Breast epithelium (tissue), 4 donors: ENCODE measurements around the gene PCK2. TPM values are rescaled to one million over a fixed set of nuclear protein-coding genes. Genes with fewer than 3 reads are reported as not detected.

Experiments used
- DNase-seq, 2 donors: peaks; one replicate each; pipeline ENCODE4 v3.0.0-alpha.2; 2019; ENCODE audit warnings: low spot score in 2 of 2
- H3K27ac ChIP-seq, 2 donors: fragments of 200-600 bp; sonication (generic) in 1 of 2; one replicate each; pipeline ENCODE4 v1.5.1; 2016 to 2019; ENCODE audit warnings: mild to moderate bottlenecking in 1 of 2
- H3K27me3 ChIP-seq, 2 donors: fragments of 200-600 bp; sonication (generic) in 1 of 2; one replicate each; pipeline versions ENCODE4 v1.5.1 to v1.6.0; 2017 to 2019; ENCODE audit warnings: control low read depth in 1 of 2, mild to moderate bottlenecking in 1 of 2
- H3K36me3 ChIP-seq: fragments of 200-600 bp; one replicate; pipeline ENCODE4 v1.5.1; 2019
- H3K4me1 ChIP-seq, 2 donors: fragments of 200-600 bp; sonication (generic); one replicate each; pipeline ENCODE4 v1.5.1; 2016 to 2019; ENCODE audit warnings: control low read depth in 1 of 2
- H3K4me3 ChIP-seq, 3 donors: fragments of 200-600 bp; sonication (generic); 1 replicate in 2 of 3; 2 replicates in 1 of 3; pipeline ENCODE4 v1.5.1; 2016 to 2019; ENCODE audit warnings: mild to moderate bottlenecking in 3 of 3, moderate library complexity in 2 of 3
- H3K9me3 ChIP-seq, 2 donors: fragments of 200-600 bp; sonication (generic) in 1 of 2; one replicate each; pipeline ENCODE4 v1.5.1; 2016 to 2019; ENCODE audit warnings: control low read depth in 1 of 2
- CTCF ChIP-seq, 3 donors: fragments of 450-650 bp; IDR thresholded peaks; one replicate each; pipeline ENCODE4 v1.5.1; 2016 to 2017; ENCODE audit warnings: antibody characterized with exemption in 3 of 3, mild to moderate bottlenecking in 3 of 3, moderate library complexity in 3 of 3
- POLR2A ChIP-seq: fragments of 450-650 bp; IDR thresholded peaks from one replicate; pipeline ENCODE4 v1.6.1; 2016; ENCODE audit warnings: antibody characterized with exemption, mild to moderate bottlenecking, moderate library complexity
- POLR2AphosphoS5 ChIP-seq, 3 donors: sonication (generic); formaldehyde crosslinking; IDR thresholded peaks; one replicate each; pipeline ENCODE4 v1.6.1; 2017; ENCODE audit warnings: antibody characterized with exemption in 3 of 3
- intact Hi-C: fragments of 100-400 bp; cut with DNase I; formaldehyde crosslinking; loops from one replicate; pipeline ENCODE4 v1.15.1; 2023; ENCODE audit warnings: low total_unique reads
- total RNA-seq, 3 donors: library from RNA; depleted of rRNA; stranded (reverse); fragments of >200 nt; gene quantifications; one replicate each; pipeline ENCODE4 v1.1.0, GENCODE V29; 2016

Gene PCK2
- total RNA-seq, 3 donors from 2014 or later = 20.5 to 51.5 (median 24.3) TPM

GRCh38 chr14:24062216-24062980 is 31.7 kb upstream of the PCK2 start:
- Histone ChIP-seq H3K9me3 (no peaks in the 10 kb centered on the region), H3K27me3 (no peaks in the 10 kb centered on the region), H3K4me1 (no peaks in the 10 kb centered on the region), H3K36me3 (no peaks in the 10 kb centered on the region), H3K27ac (no peak overlapping the region), H3K4me3 (no peak overlapping the region)
- TF ChIP-seq POLR2AphosphoS5 (IDR thresholded peaks at IDR 0.05) (no peak), CTCF (IDR thresholded peaks at IDR 0.05) (no peak), POLR2A (no peak)
- intact Hi-C loops = no loop called here
- DNase-seq = no peak

- no peak for DNase-seq
- no peak overlapping the region for H3K27ac ChIP-seq
- H3K27me3 ChIP-seq = no peaks in the 10 kb centered on the region
- no peaks in the 10 kb centered on the region for H3K4me1 ChIP-seq
- intact Hi-C loops = no loop called here
- no peaks in the 10 kb centered on the region for H3K9me3 ChIP-seq
- H3K4me3 ChIP-seq = no peak overlapping the region
- TF ChIP-seq POLR2AphosphoS5 (IDR thresholded peaks at IDR 0.05) = no peak
- TF ChIP-seq POLR2A = no peak
- no peak for TF ChIP-seq CTCF (IDR thresholded peaks at IDR 0.05)
- no peaks in the 10 kb centered on the region for H3K36me3 ChIP-seq
Measured at GRCh38 chr14:24063263-24063836, 30.8 kb upstream of the PCK2 start.

GRCh38 chr14:24064091-24064795 is 29.9 kb upstream of the PCK2 start:
- no peak overlapping the region for H3K27ac ChIP-seq
- H3K4me1 ChIP-seq = no peaks in the 10 kb centered on the region
- DNase-seq = no peak
- H3K4me3 ChIP-seq = no peak overlapping the region
- intact Hi-C loops = no loop called here
- no peaks in the 10 kb centered on the region for H3K9me3 ChIP-seq
- H3K36me3 ChIP-seq = no peaks in the 10 kb centered on the region
- TF ChIP-seq POLR2A (no peak), POLR2AphosphoS5 (IDR thresholded peaks at IDR 0.05) (no peak), CTCF (IDR thresholded peaks at IDR 0.05) (no peak)
- no peaks in the 10 kb centered on the region for H3K27me3 ChIP-seq

- intact Hi-C loops = no loop called here
- no peaks in the 10 kb centered on the region for H3K4me1 ChIP-seq
- no peak for DNase-seq
Measured at GRCh38 chr14:24064856-24065255, 29.3 kb upstream of the PCK2 start.

More at GRCh38 chr14:24064856-24065255, 29.3 kb upstream of the PCK2 start:
- H3K27ac ChIP-seq = no peak overlapping the region
- no peaks in the 10 kb centered on the region for H3K27me3 ChIP-seq
- TF ChIP-seq CTCF (IDR thresholded peaks at IDR 0.05) (no peak), POLR2AphosphoS5 (IDR thresholded peaks at IDR 0.05) (no peak), POLR2A (no peak)
- no peaks in the 10 kb centered on the region for H3K9me3 ChIP-seq
- no peak overlapping the region for H3K4me3 ChIP-seq
- H3K36me3 ChIP-seq = no peaks in the 10 kb centered on the region
